Memory B cell (primary cell): Measurements from ENCODE around the gene CCDC102A.

Experiments
- ATAC-seq: fragments of 150-1000 bp; cut with Tn5 transposase; 2 replicates; pipeline ENCODE4 v1.10.0; 2021; ENCODE audit warnings: low read depth, mild to moderate bottlenecking, moderate library complexity
- DNase-seq, 2 donors: peaks; one replicate each; pipeline ENCODE4 v3.0.0; 2022; ENCODE audit warnings: low spot score in 2 of 2
- H3K27ac Mint-ChIP-seq: one replicate; pipeline ENCODE4 v1.8.0; 2022; ENCODE audit warnings: mild to moderate bottlenecking, moderate library complexity, mixed read lengths
- H3K27me3 Mint-ChIP-seq: one replicate; pipeline ENCODE4 v1.8.0; 2022; ENCODE audit warnings: mixed read lengths
- H3K36me3 Mint-ChIP-seq: one replicate; pipeline ENCODE4 v1.8.0; 2022; ENCODE audit warnings: mild to moderate bottlenecking, mixed read lengths
- H3K4me1 Mint-ChIP-seq: one replicate; pipeline ENCODE4 v1.8.0; 2022; ENCODE audit warnings: mixed read lengths
- H3K4me3 Mint-ChIP-seq: one replicate; pipeline ENCODE4 v1.8.0; 2022; ENCODE audit warnings: mild to moderate bottlenecking, moderate library complexity, mixed read lengths
- H3K9me3 Mint-ChIP-seq: one replicate; pipeline ENCODE4 v1.8.0; 2022; ENCODE audit warnings: mixed read lengths

The CCDC102A gene

DNA sequence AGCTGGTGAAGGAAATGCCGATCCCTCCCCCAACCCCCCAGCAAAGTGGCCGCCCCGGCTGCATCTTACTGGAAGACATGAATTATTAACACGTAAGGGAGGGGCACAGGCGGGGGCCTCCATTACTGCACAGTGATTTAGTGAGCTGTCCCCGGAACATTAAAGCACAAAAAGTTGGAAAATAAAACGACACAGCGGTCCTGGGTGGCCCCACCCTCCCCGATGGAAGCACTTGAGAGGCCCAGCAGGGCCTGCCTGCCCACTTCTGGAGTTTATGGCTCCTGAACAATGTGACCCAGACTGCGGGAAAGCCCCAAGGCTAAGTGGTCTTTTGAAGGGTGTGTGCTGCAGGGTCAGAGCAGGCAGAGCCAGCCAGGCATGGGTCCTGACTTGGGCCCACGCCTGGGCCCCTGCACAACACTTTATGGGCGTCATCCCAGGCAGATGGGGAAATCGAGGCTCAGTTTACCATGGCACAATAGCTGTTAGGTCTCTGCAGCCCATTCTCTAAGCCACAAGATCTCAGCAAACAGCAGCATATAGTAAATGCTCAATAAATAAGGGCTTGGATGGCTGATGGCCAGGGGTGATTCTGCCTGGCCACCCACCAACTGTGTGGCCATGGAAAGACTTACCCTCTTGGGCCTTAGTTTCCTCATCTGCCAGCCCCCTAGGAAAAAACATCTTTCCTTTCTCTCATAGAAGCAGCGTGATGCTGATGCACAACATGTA, 22.8 kb downstream of the CCDC102A start:
- Mint-ChIP-seq H3K27ac (no peak overlapping the region), H3K4me3 (no peak overlapping the region), H3K36me3 (peaks cover 19% of the 10 kb centered on the region)

DNA sequence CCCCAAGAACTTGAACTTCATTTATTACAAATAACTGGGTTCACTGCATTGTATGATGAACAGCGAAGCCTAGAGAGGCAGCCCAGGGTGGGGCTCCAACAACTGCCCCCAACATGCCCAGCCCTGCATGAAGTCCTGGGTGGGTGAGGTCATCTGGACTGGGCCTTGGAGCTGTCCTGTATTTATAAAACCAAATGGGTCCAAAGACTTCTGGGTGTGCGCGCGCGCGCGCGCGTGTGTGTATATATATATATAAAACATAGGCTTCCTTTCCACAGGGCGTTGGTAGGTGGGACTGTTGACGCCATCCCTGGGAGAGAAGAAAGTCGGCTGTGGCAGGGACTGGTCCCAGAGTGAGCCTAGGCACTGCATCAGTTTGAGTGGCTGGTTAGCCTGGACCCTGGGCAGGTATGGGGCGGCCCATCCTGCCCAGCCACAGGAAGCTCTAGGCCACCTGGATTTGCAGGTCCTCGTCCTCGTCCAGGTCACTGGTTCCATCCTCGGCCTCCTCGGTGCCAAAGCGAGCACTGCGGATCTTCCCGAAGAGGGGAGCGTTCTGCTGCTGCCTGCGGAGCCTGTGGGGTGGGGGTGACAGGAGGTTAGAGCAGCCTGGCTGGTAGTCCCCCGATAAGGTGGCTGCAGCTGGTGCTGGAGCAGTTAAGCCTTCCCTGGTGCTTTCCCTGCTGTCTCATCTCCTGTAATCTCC, 23.9 kb downstream of the CCDC102A start:
- ATAC-seq, result no peak
- Mint-ChIP-seq H3K27ac (no peak overlapping the region), H3K4me3 (no peak overlapping the region), H3K9me3 (no peaks in the 10 kb centered on the region), H3K36me3 (peaks cover 19% of the 10 kb centered on the region), H3K4me1 (no peaks in the 10 kb centered on the region), H3K27me3 (no peaks in the 10 kb centered on the region)
- DNase-seq, result no peak

More for the DNA sequence above, 22.8 kb downstream of the CCDC102A start:
- DNase-seq (no peak), ATAC-seq (no peak)
- no peaks in the 10 kb centered on the region for H3K4me1 Mint-ChIP-seq
- no peaks in the 10 kb centered on the region for H3K9me3 Mint-ChIP-seq
- no peaks in the 10 kb centered on the region for H3K27me3 Mint-ChIP-seq

DNA sequence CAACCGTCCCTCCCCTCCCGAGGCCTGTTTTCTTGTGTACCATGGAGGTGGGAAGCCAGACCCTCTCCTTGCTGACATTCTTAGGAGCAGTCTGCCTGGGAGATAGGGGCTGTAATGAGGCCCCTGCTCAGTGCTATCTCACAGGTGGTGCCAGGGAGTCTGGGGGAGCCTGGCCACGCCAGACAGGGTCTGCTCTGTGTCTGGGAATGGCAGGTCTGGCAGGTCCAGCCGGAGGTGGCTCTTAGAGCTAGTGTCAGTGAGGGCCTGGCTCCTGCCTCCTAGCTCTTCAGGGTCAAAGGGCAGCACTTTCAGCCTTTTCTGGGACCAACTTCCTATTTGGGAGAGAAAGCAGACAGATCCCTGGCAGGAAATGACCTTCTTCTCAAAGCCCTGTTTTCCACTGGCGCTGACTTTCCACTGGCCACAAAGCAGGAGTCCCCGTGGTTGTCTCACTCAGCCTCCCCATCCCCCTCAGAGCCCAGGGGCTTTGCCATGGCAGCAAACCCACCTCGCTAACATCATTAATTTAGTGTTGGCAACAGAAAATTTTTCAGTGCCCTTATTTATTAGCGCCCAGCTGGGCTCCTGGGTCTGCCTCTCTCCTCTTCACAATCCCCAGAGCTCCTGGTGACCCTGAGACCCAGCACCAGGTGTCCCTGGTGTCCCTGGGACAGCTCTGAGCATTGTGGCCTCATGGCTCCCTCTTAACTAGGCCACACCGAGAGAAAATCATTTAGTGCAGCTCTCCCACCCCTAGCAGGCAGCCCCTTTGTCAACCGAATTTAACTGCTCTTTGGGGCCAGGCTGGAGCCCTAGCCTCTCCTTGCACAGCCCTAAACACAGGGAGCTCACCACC, 26.1 kb downstream of the CCDC102A start:
- DNase-seq (no peak), ATAC-seq (no peak)
- peaks cover 8% of the 10 kb centered on the region for H3K27me3 Mint-ChIP-seq
- H3K4me1 Mint-ChIP-seq, result no peaks in the 10 kb centered on the region
- H3K9me3 Mint-ChIP-seq, result no peaks in the 10 kb centered on the region
- H3K36me3 Mint-ChIP-seq, result peaks cover 5% of the 10 kb centered on the region
- no peak overlapping the region for H3K4me3 Mint-ChIP-seq
- no peak overlapping the region for H3K27ac Mint-ChIP-seq

DNA sequence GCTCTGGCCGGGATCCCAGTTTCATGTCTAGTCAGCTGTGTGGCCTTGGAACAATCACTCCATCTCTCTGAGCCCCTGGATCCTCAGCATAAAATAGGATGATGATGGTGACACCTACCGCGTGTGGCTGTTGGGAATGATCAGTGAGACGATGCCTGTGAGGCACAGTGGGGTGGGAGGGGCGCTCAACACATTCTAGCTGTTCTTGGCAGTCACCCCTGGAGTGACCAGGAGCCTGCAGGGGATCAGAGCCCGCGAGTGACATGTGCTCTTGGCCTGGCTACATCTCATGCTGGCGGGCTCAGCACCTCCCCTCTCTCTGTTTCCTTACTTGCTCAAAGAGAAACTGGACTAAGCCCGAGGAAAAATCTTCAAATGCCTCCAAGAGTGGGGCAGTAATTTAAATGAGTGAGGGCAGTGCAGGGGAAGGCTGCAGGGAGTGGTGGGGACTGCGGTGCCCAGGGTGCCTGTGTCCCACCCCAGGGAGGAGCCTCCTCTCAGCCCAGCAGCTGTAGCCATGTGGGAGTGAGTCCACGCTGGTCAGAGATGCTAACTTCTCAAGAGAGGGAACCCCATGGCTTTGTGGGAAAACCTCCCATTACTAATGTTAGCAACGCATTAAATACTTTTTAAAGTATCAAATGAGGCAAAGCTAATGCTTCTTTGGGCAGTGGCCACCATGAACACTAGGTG, 27.0 kb downstream of the CCDC102A start:
- no peak overlapping the region for H3K27ac Mint-ChIP-seq
- H3K4me3 Mint-ChIP-seq, result no peak overlapping the region
- ATAC-seq, result no peak
- peaks cover 10% of the 10 kb centered on the region for H3K27me3 Mint-ChIP-seq
- H3K9me3 Mint-ChIP-seq, result no peaks in the 10 kb centered on the region
- no peaks in the 10 kb centered on the region for H3K4me1 Mint-ChIP-seq
- peaks cover 5% of the 10 kb centered on the region for H3K36me3 Mint-ChIP-seq
- no peak for DNase-seq

DNA sequence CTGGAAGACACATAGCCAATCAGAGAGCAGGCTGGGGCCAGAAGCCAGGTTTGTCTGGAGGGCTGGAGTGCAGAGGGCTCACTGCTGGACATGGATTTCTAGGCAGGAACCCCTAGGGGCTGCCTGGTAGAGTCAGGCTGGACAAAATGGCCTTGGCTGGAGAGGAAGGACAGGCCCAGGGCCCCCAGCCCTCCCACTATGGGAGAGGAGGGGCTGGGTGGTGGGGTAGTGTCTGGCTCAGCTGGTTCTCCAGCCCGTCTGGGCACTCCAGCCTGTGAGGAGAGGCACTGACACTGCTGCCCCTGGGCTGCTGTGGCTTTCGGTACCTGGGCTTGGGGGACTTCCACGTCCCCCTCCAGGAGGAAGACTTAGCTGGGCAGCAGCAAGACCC, 28.3 kb downstream of the CCDC102A start:
- Mint-ChIP-seq H3K27ac (no peak overlapping the region), H3K9me3 (no peaks in the 10 kb centered on the region), H3K27me3 (peaks cover 10% of the 10 kb centered on the region), H3K36me3 (peaks cover 3% of the 10 kb centered on the region), H3K4me3 (no peak overlapping the region), H3K4me1 (no peaks in the 10 kb centered on the region)
- DNase-seq (no peak), ATAC-seq (no peak)

DNA sequence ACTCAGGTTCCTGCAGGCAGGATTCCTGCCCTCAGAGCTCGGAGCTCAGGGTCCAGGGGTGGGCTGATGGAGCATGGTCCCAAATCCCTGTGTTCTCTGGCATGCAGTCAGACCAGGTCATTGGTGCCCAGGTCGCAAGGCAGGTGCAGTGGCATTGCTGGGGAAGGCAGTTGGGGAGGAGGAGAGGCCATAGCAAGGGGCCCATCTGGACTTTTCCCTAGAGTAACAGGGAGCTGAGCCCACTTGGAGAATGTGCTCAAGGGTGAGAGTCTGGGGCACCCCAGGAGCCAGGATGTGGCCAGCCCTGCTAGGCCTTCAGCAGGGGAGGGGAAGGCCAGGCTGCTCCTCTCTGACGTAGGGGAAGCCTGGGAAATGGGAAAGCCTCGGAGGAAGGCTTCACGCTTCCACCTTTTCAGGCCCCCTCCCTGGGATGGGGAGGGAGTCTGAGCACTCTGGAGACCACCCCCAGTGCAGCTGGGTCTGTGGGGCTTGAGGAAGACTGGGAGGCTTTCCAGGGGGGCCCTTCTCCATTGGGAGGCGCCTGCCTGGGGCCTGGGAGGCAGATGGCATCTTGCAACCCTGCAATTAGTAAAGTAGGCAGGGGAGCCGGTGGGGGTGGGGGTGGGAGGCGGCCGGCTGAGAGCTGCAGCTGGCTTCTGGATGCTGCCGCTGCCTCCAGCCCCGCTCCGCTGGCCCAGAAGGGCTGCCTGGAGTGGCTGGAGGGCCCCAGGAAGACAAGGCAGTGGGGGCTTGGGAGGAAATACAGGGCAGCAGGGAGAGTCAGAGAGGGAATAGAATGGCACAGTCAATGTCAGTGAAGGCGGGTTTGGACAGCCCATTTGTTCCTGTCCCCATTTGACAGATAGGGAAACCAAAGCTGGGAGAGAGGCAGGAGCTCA, 29.0 kb downstream of the CCDC102A start:
- H3K4me1 Mint-ChIP-seq, result no peaks in the 10 kb centered on the region
- H3K9me3 Mint-ChIP-seq, result no peaks in the 10 kb centered on the region
- DNase-seq, result no peak
- ATAC-seq, result no peak
- peaks cover 3% of the 10 kb centered on the region for H3K36me3 Mint-ChIP-seq
- peaks cover 10% of the 10 kb centered on the region for H3K27me3 Mint-ChIP-seq
- H3K27ac Mint-ChIP-seq, result no peak overlapping the region
- no peak overlapping the region for H3K4me3 Mint-ChIP-seq

DNA sequence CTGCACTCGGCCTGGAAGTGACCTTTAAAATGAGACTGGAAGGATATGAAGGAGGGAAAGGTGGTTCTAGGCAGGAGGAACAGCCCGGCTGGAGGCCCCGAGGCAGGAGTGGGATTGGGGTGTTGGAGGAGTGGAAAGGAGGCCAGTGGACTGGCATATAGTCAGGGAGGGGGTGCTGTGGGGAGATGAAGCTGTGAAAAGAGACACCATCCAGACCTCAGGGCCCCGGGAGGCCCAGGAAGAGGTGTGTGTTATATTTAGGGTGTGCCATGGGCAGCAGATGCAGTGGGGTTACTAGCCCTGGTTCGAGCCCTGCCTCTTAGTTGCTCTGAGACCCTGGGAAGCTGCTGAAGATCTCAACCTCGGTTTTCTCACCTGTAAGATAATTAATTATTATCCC, 31.2 kb downstream of the CCDC102A start:
- Mint-ChIP-seq H3K36me3 (no peaks in the 10 kb centered on the region), H3K4me3 (no peak overlapping the region), H3K4me1 (peaks cover 2% of the 10 kb centered on the region), H3K27me3 (peaks cover 16% of the 10 kb centered on the region), H3K9me3 (no peaks in the 10 kb centered on the region), H3K27ac (no peak overlapping the region)
- DNase-seq (no peak), ATAC-seq (no peak)

DNA sequence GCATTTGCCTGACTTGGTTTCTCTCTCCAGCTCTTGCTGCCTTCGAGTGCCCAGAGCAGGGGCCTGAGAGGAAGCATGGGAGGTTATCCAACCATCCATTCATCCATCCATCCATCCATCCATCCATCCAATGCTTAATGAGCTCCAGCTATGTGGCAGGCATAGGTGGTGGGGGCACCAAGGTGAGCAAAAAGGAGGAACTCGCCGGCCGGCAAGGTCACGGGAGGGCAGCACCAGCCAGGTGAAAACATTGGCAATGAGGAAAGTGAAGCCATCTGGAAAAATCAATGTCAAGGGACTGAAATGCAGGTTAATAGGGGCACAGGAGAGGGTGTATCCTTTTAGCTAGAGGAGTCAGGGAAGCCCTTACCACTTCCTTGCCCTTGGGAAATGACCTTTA, 31.9 kb downstream of the CCDC102A start:
- Mint-ChIP-seq H3K36me3 (no peaks in the 10 kb centered on the region), H3K9me3 (no peaks in the 10 kb centered on the region), H3K27me3 (peaks cover 16% of the 10 kb centered on the region), H3K4me3 (no peak overlapping the region), H3K27ac (no peak overlapping the region), H3K4me1 (peaks cover 2% of the 10 kb centered on the region)
- ATAC-seq (no peak), DNase-seq (no peak)

DNA sequence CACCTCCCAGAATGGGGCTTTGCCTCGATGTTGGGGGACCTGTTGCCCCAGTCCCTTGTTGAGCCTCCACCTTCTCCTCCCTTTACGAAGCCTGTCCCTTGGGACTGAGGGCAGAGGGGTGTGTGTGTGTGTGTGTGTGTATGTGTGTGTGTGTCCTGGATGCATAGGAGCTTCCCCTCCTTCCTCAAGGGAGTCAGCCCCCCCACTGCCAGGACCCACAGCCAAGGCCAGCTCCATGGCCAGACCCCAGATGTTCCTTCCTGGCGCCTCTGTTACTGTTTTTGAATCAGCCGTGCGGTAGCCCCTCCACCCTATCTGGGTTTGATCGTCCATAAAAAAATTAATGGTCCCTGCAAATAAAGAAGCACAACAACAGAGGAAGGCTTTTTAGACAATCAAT, 32.4 kb downstream of the CCDC102A start:
- Mint-ChIP-seq H3K36me3 (no peaks in the 10 kb centered on the region), H3K9me3 (no peaks in the 10 kb centered on the region), H3K27me3 (peaks cover 17% of the 10 kb centered on the region), H3K27ac (no peak overlapping the region), H3K4me1 (peaks cover 2% of the 10 kb centered on the region), H3K4me3 (no peak overlapping the region)
- ATAC-seq, result no peak
- DNase-seq, result no peak

DNA sequence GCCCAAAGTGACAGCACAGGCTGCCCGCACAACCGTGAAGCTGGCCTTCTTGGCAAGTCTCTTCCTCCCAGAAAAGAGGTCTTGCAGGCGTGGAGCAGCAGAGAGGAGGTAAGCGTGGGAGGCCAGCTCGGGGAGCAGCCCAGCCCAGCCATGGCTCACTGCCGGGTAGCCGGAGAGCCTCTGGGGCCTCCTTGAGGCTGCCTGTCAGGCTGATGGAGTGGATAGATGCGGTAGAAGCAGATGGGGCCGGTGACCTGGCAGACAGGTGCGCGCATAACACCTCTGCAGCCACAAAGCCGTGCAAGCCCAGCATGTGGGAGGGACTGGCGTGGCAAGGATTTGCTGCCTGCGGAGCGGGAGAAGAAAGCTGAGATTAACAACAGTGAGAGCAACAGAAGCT, 33.0 kb downstream of the CCDC102A start:
- H3K4me3 Mint-ChIP-seq, result no peak overlapping the region
- DNase-seq (no peak), ATAC-seq (no peak)
- H3K27me3 Mint-ChIP-seq, result peaks cover 20% of the 10 kb centered on the region
- no peaks in the 10 kb centered on the region for H3K9me3 Mint-ChIP-seq
- peaks cover 2% of the 10 kb centered on the region for H3K4me1 Mint-ChIP-seq
- H3K27ac Mint-ChIP-seq, result no peak overlapping the region
- no peaks in the 10 kb centered on the region for H3K36me3 Mint-ChIP-seq

DNA sequence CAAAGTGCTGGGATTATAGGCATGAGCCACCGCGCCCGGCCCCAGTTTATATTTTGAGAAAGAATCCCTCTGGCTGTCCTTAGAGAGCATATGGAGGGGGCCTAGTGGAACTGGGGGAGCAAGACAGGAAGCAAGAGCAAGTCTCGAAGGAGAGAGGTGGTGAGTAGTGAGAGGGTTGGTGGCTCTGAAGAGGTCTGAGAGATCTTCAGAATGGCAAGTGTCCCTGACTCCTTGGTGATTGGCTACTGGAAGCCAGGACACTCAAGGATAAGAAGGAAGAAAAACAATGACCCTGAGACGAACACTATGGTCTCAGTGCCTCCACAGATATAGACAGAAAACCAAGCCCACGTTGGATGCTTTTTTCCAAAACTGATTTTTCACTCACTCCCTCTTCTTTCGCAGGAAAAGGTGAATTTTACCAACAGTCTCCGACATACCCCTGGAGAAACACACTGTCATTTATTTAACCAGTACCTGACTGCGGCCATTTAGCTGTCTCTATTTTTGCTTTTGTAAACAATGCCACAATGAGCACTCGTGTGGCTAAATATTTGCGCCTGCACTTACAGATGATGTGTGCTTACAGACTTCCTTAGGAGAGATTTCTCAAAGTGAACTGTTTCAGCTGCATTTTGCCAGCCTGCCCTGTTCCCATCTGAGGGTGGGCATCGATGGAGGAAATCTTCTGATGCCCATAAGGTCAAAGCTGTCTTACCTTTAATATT, 34.2 kb downstream of the CCDC102A start:
- H3K36me3 Mint-ChIP-seq, result no peaks in the 10 kb centered on the region
- H3K4me1 Mint-ChIP-seq, result peaks cover 2% of the 10 kb centered on the region
- H3K27ac Mint-ChIP-seq, result no peak overlapping the region
- H3K4me3 Mint-ChIP-seq, result no peak overlapping the region
- no peaks in the 10 kb centered on the region for H3K9me3 Mint-ChIP-seq
- ATAC-seq (no peak), DNase-seq (no peak)
- H3K27me3 Mint-ChIP-seq, result peaks cover 18% of the 10 kb centered on the region

DNA sequence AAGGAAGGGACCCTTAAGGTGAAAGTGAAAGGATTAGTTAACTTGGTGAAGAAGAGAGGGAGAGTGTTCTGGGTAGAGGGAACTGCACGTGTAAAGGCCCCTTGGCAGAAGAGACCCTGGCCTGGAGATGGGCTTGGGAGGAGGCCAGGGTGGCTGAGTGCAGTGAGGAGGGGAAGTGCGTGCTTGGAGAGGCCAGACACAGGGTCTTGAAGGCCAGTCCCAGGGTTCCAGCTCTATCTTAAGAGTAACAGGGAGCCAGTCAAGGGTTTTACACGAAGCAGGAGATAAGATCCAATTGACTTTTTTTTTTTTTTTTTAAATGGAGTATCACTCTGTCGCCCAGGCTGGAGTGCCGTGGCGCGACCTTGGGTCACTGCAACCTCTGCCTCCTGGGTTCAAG, 34.9 kb downstream of the CCDC102A start:
- DNase-seq, result no peak
- H3K27ac Mint-ChIP-seq, result no peak overlapping the region
- peaks cover 17% of the 10 kb centered on the region for H3K27me3 Mint-ChIP-seq
- peaks cover 2% of the 10 kb centered on the region for H3K4me1 Mint-ChIP-seq
- no peak for ATAC-seq
- no peaks in the 10 kb centered on the region for H3K9me3 Mint-ChIP-seq
- no peak overlapping the region for H3K4me3 Mint-ChIP-seq
- no peaks in the 10 kb centered on the region for H3K36me3 Mint-ChIP-seq
